ENCODE measurements around the gene RAB11FIP3. TPM values are rescaled to one million over a fixed set of nuclear protein-coding genes. Genes with fewer than 3 reads are reported as not detected.
"Not testable (repeated sequence)": the region's sequence is repeated elsewhere in the genome, so short reads cannot be mapped to it uniquely, and the experiment has no call there.

RAB11FIP3 gene
- total and polyA plus RNA-seq, 9 of the 15 experiments (the other 6 are each of a cell fraction or from before 2014, with no cell fraction given), result 0.46 to 13.1 (median 4.3) TPM

DNA sequence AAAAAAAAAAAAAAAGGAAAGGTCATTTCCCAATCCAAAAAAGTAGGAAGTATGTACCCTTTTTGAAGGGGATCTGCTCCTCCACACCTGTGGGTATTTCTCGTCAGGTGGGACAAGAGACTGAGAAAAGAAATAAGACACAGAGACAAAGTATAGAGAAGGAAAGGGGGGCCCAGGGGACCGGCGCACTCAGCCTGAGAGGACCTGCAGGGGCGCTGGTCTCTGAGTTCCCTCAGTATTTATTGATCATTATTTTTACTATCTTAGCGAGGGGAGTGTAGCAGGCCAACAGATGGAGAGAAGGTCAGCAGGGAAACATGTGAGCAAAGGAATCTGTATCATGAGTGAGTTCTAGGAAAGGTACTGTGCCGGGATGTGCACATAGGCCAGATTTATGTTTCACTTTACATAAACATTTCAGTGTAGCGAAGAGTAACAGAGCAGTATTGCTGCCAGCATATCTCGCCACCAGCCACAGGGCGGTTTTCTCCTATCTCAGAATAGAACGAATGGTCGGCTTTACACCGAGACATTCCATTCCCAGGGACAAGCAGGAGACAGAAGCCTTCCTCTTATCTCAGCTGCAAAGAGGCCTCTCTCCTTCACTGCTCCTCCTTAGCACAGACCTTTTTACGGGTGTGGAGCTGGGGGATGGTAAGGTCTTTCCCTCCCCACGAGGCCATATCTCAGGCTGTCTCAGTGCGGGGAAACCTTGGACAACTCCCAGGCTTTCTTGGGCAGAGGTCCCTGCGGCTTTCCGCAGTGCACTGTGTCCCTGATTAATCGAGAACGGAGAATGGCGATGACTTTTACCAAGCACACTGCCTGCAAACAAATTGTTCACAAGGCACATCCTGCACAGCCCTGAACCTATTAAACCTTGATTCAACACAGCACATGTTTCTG lies 37.4 kb upstream of the RAB11FIP3 start:
- CTCF ChIA-PET (ENCODE audit: low intra/inter-chr PET ratio); H3K27me3 ChIP-seq (ENCODE audit: control insufficient read depth in 2 of 2, insufficient read depth in 2 of 2, low read length in 2 of 2); H3K9me3 ChIP-seq (replicated peaks; ENCODE audit: control insufficient read depth, insufficient read depth, low read depth, low read length); H3K36me3 ChIP-seq (ENCODE audit: control insufficient read depth, insufficient read depth, low read length); H3K79me2 ChIP-seq (ENCODE audit: control insufficient read depth, insufficient read depth, low read length); intact Hi-C loops (cut with micrococcal nuclease); H4K20me1 ChIP-seq (replicated peaks; ENCODE audit: control insufficient read depth, insufficient read depth, low read length); in situ Hi-C loops (cut with MboI); BruUV-seq (replicated peaks); H3K9me1 ChIP-seq (ENCODE audit: control insufficient read depth, insufficient read depth, low read length); TF ChIP-seq MYC (CRISPR knock-in tag; IDR thresholded peaks at IDR 0.05; ENCODE audit: borderline replicate concordance, low read depth); ATF1 (CRISPR knock-in tag; IDR thresholded peaks at IDR 0.05): not testable (repeated sequence)
- Histone ChIP-seq H3K4me3 (peak overlapping the region; percentile 16; the same call in 1 of the 2 replicates), H3K27ac (ENCODE audit: extremely low read depth, low read depth, low read length) (peak overlapping the region; percentile 72), H3K9ac (ENCODE audit: insufficient read depth in 1 of 2, low read depth in 2 of 2, low read length in 2 of 2) (peak overlapping the region; percentile 24 to 79; a peak in 2 of 4 replicates), H3K4me1 (replicated peaks in 1 of 2; ENCODE audit: control insufficient read depth in 2 of 2, insufficient read depth in 2 of 2, low read length in 2 of 2) (peaks cover 13 to 56% of the 10 kb centered on the region in 2 experiments), H2AFZ (ENCODE audit: low read depth, low read length) (peak overlapping the region; percentile 57), H3K4me2 (ENCODE audit: insufficient read depth, low read length) (peak overlapping the region; percentile 74)
- FAIRE-seq (peak; percentile 97), DNase-seq (ENCODE audit: extremely low read depth in 1 of 4, low spot score in 3 of 4) (peak in 2 of 4 experiments; percentile 64 to 88), ATAC-seq (peak; percentile 75)
- WGBS (ENCODE audit: insufficient coverage, low coverage, missing lambda C conversion rate), result under 1% methylated on average over 18 of the region's 20 CpGs
- POLR2A ChIA-PET, result interaction anchor here (0.6 to 1.2 kb wide), 4 partner anchors 9 to 189 kb away, joined by 3 to 5 read pairs (median 3); no protein-coding TSS in a partner anchor
- TF ChIP-seq HDAC1 (IDR thresholded peaks at IDR 0.05) (peak in 1 of 2 experiments; percentile 44; a peak in 1 of 4 replicates), SP1 (CRISPR knock-in tag; IDR thresholded peaks at IDR 0.05) (0 out of 2 replicates have a peak, but pooled peaks have one; percentile 16), KDM5B (IDR thresholded peaks at IDR 0.05; ENCODE audit: insufficient replicate concordance, low read depth, low read length) (peak; percentile 26), TCF3 (CRISPR knock-in tag; IDR thresholded peaks at IDR 0.05) (peak; percentile 62), GATAD2A (IDR thresholded peaks at IDR 0.05) (peak; percentile 32; the same call in 1 of the 2 replicates), MTA2 (IDR thresholded peaks at IDR 0.05; ENCODE audit: low read depth) (0 out of 2 replicates have a peak, but pooled peaks have one; percentile 21), MYC (IDR thresholded peaks at IDR 0.05; ENCODE audit: low read depth, low read length) (peak; percentile 50; the same call in 1 of the 2 replicates), PHF21A (IDR thresholded peaks at IDR 0.05; ENCODE audit: borderline replicate concordance, low read depth) (peak; percentile 81; the same call in 1 of the 2 replicates), EP400 (IDR thresholded peaks at IDR 0.05) (peak; percentile 65; the same call in 1 of the 2 replicates), KDM1A (IDR thresholded peaks at IDR 0.05) (peak; percentile 73 to 80), MTA3 (IDR thresholded peaks at IDR 0.05; ENCODE audit: borderline replicate concordance) (peak; percentile 67; the same call in 1 of the 2 replicates), ATF1 (tag; IDR thresholded peaks at IDR 0.05) (peak; percentile 24; the same call in 1 of the 2 replicates), CBX3 (IDR thresholded peaks at IDR 0.05; ENCODE audit: borderline replicate concordance in 1 of 2, low read length in 2 of 2) (0 out of 3 replicates have a peak, but pooled peaks of 1 of the 2 experiments have one; percentile 10), ESRRA (IDR thresholded peaks at IDR 0.05; ENCODE audit: borderline replicate concordance, low read depth) (peak; percentile 28; the same call in 1 of the 2 replicates), NCOR1 (IDR thresholded peaks at IDR 0.05) (peak; percentile 68), SMARCA4 (IDR thresholded peaks at IDR 0.05) (peak; percentile 52; the same call in 1 of the 2 replicates), SOX6 (IDR thresholded peaks at IDR 0.05) (0 out of 2 replicates have a peak, but pooled peaks have one; percentile 45), RBBP5 (IDR thresholded peaks at IDR 0.05; ENCODE audit: borderline replicate concordance, insufficient read depth, low read length, poor library complexity, severe bottlenecking) (peak; percentile 41), ZBTB17 (CRISPR knock-in tag; IDR thresholded peaks at IDR 0.05) (0 out of 2 replicates have a peak, but pooled peaks have one; percentile 53)
- TF ChIP-seq, protein P1, sequence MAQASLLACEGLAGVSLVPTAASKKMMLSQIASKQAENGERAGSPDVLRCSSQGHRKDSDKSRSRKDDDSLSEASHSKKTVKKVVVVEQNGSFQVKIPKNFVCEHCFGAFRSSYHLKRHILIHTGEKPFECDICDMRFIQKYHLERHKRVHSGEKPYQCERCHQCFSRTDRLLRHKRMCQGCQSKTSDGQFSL (CRISPR knock-in tag; IDR thresholded peaks at IDR 0.05), result 0 out of 2 replicates have a peak, but pooled peaks have one; percentile 28
- TF ChIP-seq, protein P1 (tag; IDR thresholded peaks at IDR 0.05), result not testable (repeated sequence)

All from K562 (cell line).